ENCODE results near the gene RPUSD1.
"Not testable (repeated sequence)": the region's sequence is repeated elsewhere in the genome, so short reads cannot be mapped to it uniquely, and the experiment has no call there.

The RPUSD1 gene

GRCh38 chr16:754656-755055, 33.5 kb downstream of the RPUSD1 start:
- no peak overlapping the region for H2BK12ac ChIP-seq (ENCODE audit: low read length in 2 of 2)
- H2AFZ ChIP-seq (ENCODE audit: low read depth, low read length): no peak overlapping the region
- no peaks in the 10 kb centered on the region for H3K79me1 ChIP-seq (replicated peaks; ENCODE audit: low read length, poor library complexity, severe bottlenecking)
- H4K8ac ChIP-seq (ENCODE audit: low read length): no peak overlapping the region
- no peak for DNase-seq
- H3K27ac ChIP-seq (ENCODE audit: low read length, poor library complexity, severe bottlenecking): no peak overlapping the region
- H2AK5ac ChIP-seq (ENCODE audit: low read length, severe bottlenecking): no peak overlapping the region
- no peak overlapping the region for H3K4me3 ChIP-seq (ENCODE audit: insufficient read depth in 1 of 2, low read depth in 1 of 2, low read length in 2 of 2)
- no peak overlapping the region for H3K4me2 ChIP-seq (ENCODE audit: low read length, poor library complexity, severe bottlenecking)
- H3K23ac ChIP-seq (ENCODE audit: low read length in 2 of 2): no peak overlapping the region
- H3K4me1 ChIP-seq (ENCODE audit: control insufficient read depth, insufficient read depth, low read depth, low read length): peaks cover 3% of the 10 kb centered on the region
- no peak overlapping the region for H2BK15ac ChIP-seq (ENCODE audit: low read depth, poor library complexity, severe bottlenecking)
- no peak overlapping the region for H3K14ac ChIP-seq (ENCODE audit: low read length in 2 of 2)
- no peak overlapping the region for H3K18ac ChIP-seq (ENCODE audit: low read depth in 1 of 2, low read length in 2 of 2)
- no peaks in the 10 kb centered on the region for H3K36me3 ChIP-seq (ENCODE audit: control insufficient read depth in 1 of 2, insufficient read depth in 2 of 2, low read depth in 1 of 2, low read length in 2 of 2)
- H2BK120ac ChIP-seq (ENCODE audit: low read depth, low read length): no peak overlapping the region
- H3K4ac ChIP-seq (ENCODE audit: low read depth in 1 of 2, low read length in 2 of 2): no peak overlapping the region
- peaks cover 5% of the 10 kb centered on the region for H3K9me3 ChIP-seq (ENCODE audit: control insufficient read depth, low read length)
- 89% methylated on average over 11 of the region's 11 CpGs for WGBS
- H4K91ac ChIP-seq (ENCODE audit: low read length): no peak overlapping the region
- no peak overlapping the region for H2BK5ac ChIP-seq (ENCODE audit: low read depth, low read length, poor library complexity, severe bottlenecking)
- H3K9ac ChIP-seq (ENCODE audit: low read length): no peak overlapping the region
- H3K27me3 ChIP-seq (ENCODE audit: control insufficient read depth in 1 of 2, insufficient read depth in 1 of 2, low read length in 2 of 2): peaks cover 14 to 41% of the 10 kb centered on the region in 2 experiments

DNA sequence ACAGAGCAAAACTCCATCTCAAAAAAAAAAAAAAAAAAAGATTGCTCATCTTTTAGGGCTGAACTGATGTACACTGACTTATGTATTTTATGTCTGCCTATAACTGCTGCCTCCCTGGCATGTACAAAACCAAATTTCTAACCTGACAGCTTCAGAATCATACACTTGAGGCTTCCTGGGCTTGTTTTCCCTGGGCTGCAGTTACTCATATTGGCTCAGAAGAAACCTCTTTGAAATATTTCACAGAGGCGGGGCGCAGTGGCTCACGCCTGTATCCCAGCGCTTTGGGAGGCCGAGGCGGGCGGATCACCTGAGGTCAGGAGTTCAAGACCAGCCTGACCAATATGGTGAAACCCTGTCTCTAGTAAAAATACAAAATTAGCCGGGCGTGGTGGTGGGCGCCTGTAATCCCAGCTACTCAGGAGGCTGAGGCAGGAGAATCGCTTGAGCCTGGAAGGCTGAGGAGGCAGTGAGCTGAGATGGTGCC, 34.0 kb downstream of the RPUSD1 start:
- H3K27me3 ChIP-seq (ENCODE audit: control insufficient read depth in 1 of 2, insufficient read depth in 1 of 2, low read length in 2 of 2): peaks cover 14 to 41% of the 10 kb centered on the region in 2 experiments
- DNase-seq; H3K79me1 ChIP-seq (replicated peaks; ENCODE audit: low read length, poor library complexity, severe bottlenecking); H3K36me3 ChIP-seq (ENCODE audit: control insufficient read depth in 1 of 2, insufficient read depth in 2 of 2, low read depth in 1 of 2, low read length in 2 of 2); H3K4ac ChIP-seq (ENCODE audit: low read depth in 1 of 2, low read length in 2 of 2); H3K18ac ChIP-seq (ENCODE audit: low read depth in 1 of 2, low read length in 2 of 2); H3K14ac ChIP-seq (ENCODE audit: low read length in 2 of 2); H2BK12ac ChIP-seq (ENCODE audit: low read length in 2 of 2); H3K4me2 ChIP-seq (ENCODE audit: low read length, poor library complexity, severe bottlenecking); H4K8ac ChIP-seq (ENCODE audit: low read length); H3K4me1 ChIP-seq (ENCODE audit: control insufficient read depth, insufficient read depth, low read depth, low read length); H3K4me3 ChIP-seq (ENCODE audit: insufficient read depth in 1 of 2, low read depth in 1 of 2, low read length in 2 of 2); H2BK120ac ChIP-seq (ENCODE audit: low read depth, low read length); H3K27ac ChIP-seq (ENCODE audit: low read length, poor library complexity, severe bottlenecking); H4K91ac ChIP-seq (ENCODE audit: low read length); H3K23ac ChIP-seq (ENCODE audit: low read length in 2 of 2); H2BK15ac ChIP-seq (ENCODE audit: low read depth, poor library complexity, severe bottlenecking); H3K9ac ChIP-seq (ENCODE audit: low read length); H2AFZ ChIP-seq (ENCODE audit: low read depth, low read length); H3K9me3 ChIP-seq (ENCODE audit: control insufficient read depth, low read length); H2AK5ac ChIP-seq (ENCODE audit: low read length, severe bottlenecking); H2BK5ac ChIP-seq (ENCODE audit: low read depth, low read length, poor library complexity, severe bottlenecking): not testable (repeated sequence)
- 96% methylated on average over 11 of the region's 11 CpGs for WGBS

GRCh38 chr16:752007-752312, 36.2 kb downstream of the RPUSD1 start:
- 35% methylated on average over 10 of the region's 10 CpGs for WGBS
- peaks cover 5% of the 10 kb centered on the region for H3K9me3 ChIP-seq (ENCODE audit: control insufficient read depth, low read length)
- no peak overlapping the region for H2BK12ac ChIP-seq (ENCODE audit: low read length in 2 of 2)
- no peaks in the 10 kb centered on the region for H3K36me3 ChIP-seq (ENCODE audit: control insufficient read depth in 1 of 2, insufficient read depth in 2 of 2, low read depth in 1 of 2, low read length in 2 of 2)
- H3K79me1 ChIP-seq (replicated peaks; ENCODE audit: low read length, poor library complexity, severe bottlenecking): no peaks in the 10 kb centered on the region
- H3K18ac ChIP-seq (ENCODE audit: low read depth in 1 of 2, low read length in 2 of 2): no peak overlapping the region
- H3K27ac ChIP-seq (ENCODE audit: low read length, poor library complexity, severe bottlenecking): no peak overlapping the region
- peaks cover 3% of the 10 kb centered on the region for H3K4me1 ChIP-seq (ENCODE audit: control insufficient read depth, insufficient read depth, low read depth, low read length)
- no peak overlapping the region for H4K91ac ChIP-seq (ENCODE audit: low read length)
- no peak overlapping the region for H3K4me3 ChIP-seq (ENCODE audit: insufficient read depth in 1 of 2, low read depth in 1 of 2, low read length in 2 of 2)
- DNase-seq: no peak
- peaks cover 14 to 41% of the 10 kb centered on the region in 2 experiments for H3K27me3 ChIP-seq (ENCODE audit: control insufficient read depth in 1 of 2, insufficient read depth in 1 of 2, low read length in 2 of 2)
- H2BK15ac ChIP-seq (ENCODE audit: low read depth, poor library complexity, severe bottlenecking): no peak overlapping the region
- H2BK120ac ChIP-seq (ENCODE audit: low read depth, low read length): no peak overlapping the region
- H3K4me2 ChIP-seq (ENCODE audit: low read length, poor library complexity, severe bottlenecking): no peak overlapping the region
- no peak overlapping the region for H2AK5ac ChIP-seq (ENCODE audit: low read length, severe bottlenecking)
- no peak overlapping the region for H3K23ac ChIP-seq (ENCODE audit: low read length in 2 of 2)
- no peak overlapping the region for H4K8ac ChIP-seq (ENCODE audit: low read length)
- no peak overlapping the region for H2BK5ac ChIP-seq (ENCODE audit: low read depth, low read length, poor library complexity, severe bottlenecking)
- no peak overlapping the region for H3K9ac ChIP-seq (ENCODE audit: low read length)
- no peak overlapping the region for H3K4ac ChIP-seq (ENCODE audit: low read depth in 1 of 2, low read length in 2 of 2)
- no peak overlapping the region for H2AFZ ChIP-seq (ENCODE audit: low read depth, low read length)
- H3K14ac ChIP-seq (ENCODE audit: low read length in 2 of 2): no peak overlapping the region

DNA sequence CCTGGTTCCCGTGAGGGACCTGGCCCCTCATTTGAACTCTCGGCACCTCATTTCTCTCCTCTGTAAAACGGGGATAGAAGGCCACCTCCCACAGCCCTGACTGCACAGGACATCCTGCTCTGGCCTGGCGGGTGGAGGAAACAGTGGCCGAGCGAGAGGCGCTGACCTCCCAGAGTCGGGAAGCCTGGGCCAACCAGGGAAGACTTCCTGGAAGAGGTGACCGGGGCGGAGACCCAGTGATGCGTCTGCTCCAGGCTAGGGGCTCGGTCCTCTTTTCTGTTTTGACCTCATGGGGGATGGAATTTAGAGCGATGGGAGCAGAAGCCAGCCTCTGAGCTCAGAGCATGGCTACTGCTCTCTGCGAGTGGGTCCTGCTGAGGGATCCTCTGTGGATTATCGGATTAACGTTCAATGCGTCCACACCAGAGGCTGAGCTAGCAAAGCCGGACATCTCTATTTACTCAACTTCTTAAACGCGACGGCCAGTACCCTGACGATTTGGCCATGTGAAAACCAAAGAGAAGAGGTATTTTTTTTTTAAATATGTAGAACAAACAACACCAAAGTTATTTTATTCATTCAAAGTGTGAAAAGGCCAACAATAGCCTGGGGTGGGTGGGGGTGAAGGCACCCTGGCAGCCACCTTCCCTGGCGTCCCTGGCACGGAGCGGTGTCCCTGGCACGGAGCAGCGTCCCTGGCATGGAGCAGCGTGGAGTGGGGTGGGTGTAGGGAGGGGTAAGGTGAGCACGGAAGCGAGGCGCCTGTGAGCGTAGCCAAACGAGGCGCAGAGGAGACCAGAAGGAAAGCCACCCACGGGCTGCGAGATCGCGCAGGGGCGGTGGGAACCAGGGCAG, 36.8 kb downstream of the RPUSD1 start:
- WGBS: 74% methylated on average over 34 of the region's 39 CpGs
- Histone ChIP-seq H3K4me1 (ENCODE audit: control insufficient read depth, insufficient read depth, low read depth, low read length) (peaks cover 3% of the 10 kb centered on the region), H2AFZ (ENCODE audit: low read depth, low read length) (no peak overlapping the region), H3K27ac (ENCODE audit: low read length, poor library complexity, severe bottlenecking) (no peak overlapping the region), H2BK5ac (ENCODE audit: low read depth, low read length, poor library complexity, severe bottlenecking) (no peak overlapping the region), H2AK5ac (ENCODE audit: low read length, severe bottlenecking) (no peak overlapping the region), H4K8ac (ENCODE audit: low read length) (no peak overlapping the region), H3K79me1 (replicated peaks; ENCODE audit: low read length, poor library complexity, severe bottlenecking) (no peaks in the 10 kb centered on the region), H4K91ac (ENCODE audit: low read length) (no peak overlapping the region), H3K23ac (ENCODE audit: low read length in 2 of 2) (peak overlapping the region in 1 of 2 experiments; percentile 31), H3K4me3 (ENCODE audit: insufficient read depth in 1 of 2, low read depth in 1 of 2, low read length in 2 of 2) (no peak overlapping the region), H2BK15ac (ENCODE audit: low read depth, poor library complexity, severe bottlenecking) (no peak overlapping the region), H3K9ac (ENCODE audit: low read length) (no peak overlapping the region), H3K4ac (ENCODE audit: low read depth in 1 of 2, low read length in 2 of 2) (no peak overlapping the region), H3K18ac (ENCODE audit: low read depth in 1 of 2, low read length in 2 of 2) (no peak overlapping the region), H2BK12ac (ENCODE audit: low read length in 2 of 2) (no peak overlapping the region), H3K27me3 (ENCODE audit: control insufficient read depth in 1 of 2, insufficient read depth in 1 of 2, low read length in 2 of 2) (peaks cover 9 to 39% of the 10 kb centered on the region in 2 experiments), H3K4me2 (ENCODE audit: low read length, poor library complexity, severe bottlenecking) (no peak overlapping the region), H3K36me3 (ENCODE audit: control insufficient read depth in 1 of 2, insufficient read depth in 2 of 2, low read depth in 1 of 2, low read length in 2 of 2) (no peaks in the 10 kb centered on the region), H2BK120ac (ENCODE audit: low read depth, low read length) (no peak overlapping the region), H3K14ac (ENCODE audit: low read length in 2 of 2) (no peak overlapping the region), H3K9me3 (ENCODE audit: control insufficient read depth, low read length) (peaks cover 2% of the 10 kb centered on the region)
- no peak for DNase-seq
